Neuronal stem cell (in vitro differentiated cells): ENCODE measurements around the gene LAG3.

Experiments used
- DNase-seq: peaks from one replicate; pipeline ENCODE4 v3.0.0-alpha.2; 2013; ENCODE audit warnings: low spot score
- H2AFZ ChIP-seq: one replicate; pipeline ENCODE4 v1.6.1; 2013; ENCODE audit warnings: mild to moderate bottlenecking, low read length, inconsistent platforms
- H2AK5ac ChIP-seq: 2 replicates; pipeline ENCODE4 v1.6.1; 2013; ENCODE audit warnings: low read depth, mild to moderate bottlenecking, inconsistent platforms, low read length, moderate library complexity, mixed read lengths
- H2BK120ac ChIP-seq: 2 replicates; pipeline ENCODE4 v1.6.1; 2013; ENCODE audit warnings: low read depth, mild to moderate bottlenecking, inconsistent platforms, low read length, moderate library complexity, mixed read lengths
- H2BK12ac ChIP-seq: one replicate; pipeline ENCODE4 v1.6.1; 2013; ENCODE audit warnings: low read length, inconsistent platforms
- H2BK15ac ChIP-seq: 2 replicates; pipeline ENCODE4 v1.6.1; 2013; ENCODE audit warnings: mild to moderate bottlenecking, low read length, inconsistent platforms, mixed read lengths
- H2BK5ac ChIP-seq: one replicate; pipeline ENCODE4 v1.6.1; 2013; ENCODE audit warnings: inconsistent platforms, mild to moderate bottlenecking, low read length, moderate library complexity
- H3K14ac ChIP-seq: one replicate; pipeline ENCODE4 v1.6.1; 2013; ENCODE audit warnings: low read length, inconsistent platforms
- H3K18ac ChIP-seq: 2 replicates; pipeline ENCODE4 v1.6.1; 2013; ENCODE audit warnings: low read length, inconsistent platforms
- H3K23ac ChIP-seq: 2 replicates; pipeline ENCODE4 v1.6.1; 2013; ENCODE audit warnings: low read depth, mild to moderate bottlenecking, mixed read lengths, low read length, inconsistent platforms; ENCODE audit not compliant: poor library complexity
- H3K27ac ChIP-seq: replicated peaks from 3 replicates; pipeline ENCODE4 v1.5.1; 2013; ENCODE audit warnings: low read length, inconsistent platforms
- H3K27me3 ChIP-seq, 3 experiments: 2 replicates each; pipeline ENCODE4 v1.6.1; 2013; ENCODE audit warnings: low read length in 3 of 3, mild to moderate bottlenecking in 2 of 3, inconsistent platforms in 1 of 3, low read depth in 1 of 3, mixed read lengths in 1 of 3, moderate library complexity in 1 of 3; ENCODE audit not compliant: control insufficient read depth in 3 of 3, insufficient read depth in 3 of 3
- H3K36me3 ChIP-seq, 2 donors: replicated peaks in 1 of 2; 2 replicates each; pipeline ENCODE4 v1.6.1; 2013; ENCODE audit warnings: low read length in 2 of 2; ENCODE audit not compliant: control insufficient read depth in 2 of 2, insufficient read depth in 2 of 2
- H3K4ac ChIP-seq: 2 replicates; pipeline ENCODE4 v1.6.1; 2013; ENCODE audit warnings: inconsistent platforms, mild to moderate bottlenecking, low read length, moderate library complexity
- H3K4me1 ChIP-seq, 2 donors: 1 replicate in 1 of 2; 2 replicates in 1 of 2; pipeline ENCODE4 v1.6.1; 2013; ENCODE audit warnings: low read length in 2 of 2, low read depth in 1 of 2; ENCODE audit not compliant: control insufficient read depth in 2 of 2, insufficient read depth in 1 of 2
- H3K4me2 ChIP-seq: one replicate; pipeline ENCODE4 v1.6.1; 2013; ENCODE audit warnings: mild to moderate bottlenecking, low read length, inconsistent platforms; ENCODE audit not compliant: insufficient read depth, poor library complexity, severe bottlenecking
- H3K4me3 ChIP-seq, 2 donors: 2 replicates each; pipeline ENCODE4 v1.5.1; 2013; ENCODE audit warnings: low read length in 2 of 2, mild to moderate bottlenecking in 2 of 2, inconsistent platforms in 1 of 2, moderate library complexity in 1 of 2
- H3K79me1 ChIP-seq: one replicate; pipeline ENCODE4 v1.6.1; 2013; ENCODE audit warnings: low read depth, mild to moderate bottlenecking, inconsistent platforms, low read length, moderate library complexity
- H3K9ac ChIP-seq: one replicate; pipeline ENCODE4 v1.6.1; 2013; ENCODE audit warnings: mild to moderate bottlenecking, low read depth, low read length, inconsistent platforms; ENCODE audit not compliant: poor library complexity
- H3K9me3 ChIP-seq, 2 donors: replicated peaks in 1 of 2; 2 replicates each; pipeline versions ENCODE3 to v1.6.1; 2013; ENCODE audit warnings: low read length in 2 of 2, mild to moderate bottlenecking in 2 of 2, inconsistent platforms in 1 of 2, low read depth in 1 of 2, mixed read lengths in 1 of 2, moderate library complexity in 1 of 2; ENCODE audit not compliant: control insufficient read depth in 2 of 2, insufficient read depth in 1 of 2
- H4K8ac ChIP-seq: one replicate; pipeline ENCODE4 v1.6.1; 2013; ENCODE audit warnings: low read depth, mild to moderate bottlenecking, inconsistent platforms, low read length, moderate library complexity
- H4K91ac ChIP-seq: one replicate; pipeline ENCODE4 v1.6.1; 2013; ENCODE audit warnings: low read length, low read depth, mild to moderate bottlenecking, inconsistent platforms; ENCODE audit not compliant: poor library complexity
- WGBS, 2 donors: extraction: QIAGEN DNeasy Blood & Tissue Kit; methylation state at CpG; one replicate each; pipeline ENCODE4 v1.1.7; 2013; ENCODE audit warnings: missing lambda C conversion rate in 2 of 2, mixed read lengths in 1 of 2; ENCODE audit not compliant: insufficient read length in 2 of 2, insufficient replicate concordance in 1 of 2; ENCODE audit errors: extremely low coverage in 2 of 2; 5-methylcytosine and 5-hydroxymethylcytosine counted together

The LAG3 gene

DNA sequence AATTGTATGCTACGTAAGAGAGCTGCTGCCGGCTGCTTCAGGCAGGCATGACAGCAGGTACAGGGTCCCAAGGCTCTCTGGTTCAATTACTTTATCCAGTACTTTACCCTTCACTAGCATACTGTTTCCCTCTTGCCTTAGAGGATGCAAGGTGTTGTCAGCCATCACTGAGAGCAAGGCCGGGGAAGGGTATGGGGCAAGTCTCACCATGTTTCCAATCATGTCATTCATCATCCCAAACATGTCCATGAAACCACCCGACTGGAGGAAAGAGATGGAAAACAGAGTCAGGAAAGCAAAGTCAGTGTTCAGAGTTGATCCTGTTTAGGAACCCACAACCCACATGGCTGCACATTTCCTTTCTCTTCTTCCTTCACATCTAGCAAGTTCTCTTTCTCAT lies 21.8 kb upstream of the LAG3 start:
- Histone ChIP-seq H3K27ac (no peak overlapping the region), H3K4me1 (peaks cover 8 to 17% of the 10 kb centered on the region in 2 donors), H3K36me3 (peaks cover 52 to 66% of the 10 kb centered on the region in 2 donors), H2BK5ac (no peak overlapping the region), H2BK12ac (no peak overlapping the region), H3K9ac (peak overlapping the region; percentile 7), H2AK5ac (no peak overlapping the region), H3K14ac (no peak overlapping the region), H3K4me2 (no peak overlapping the region), H3K18ac (no peak overlapping the region), H4K8ac (no peak overlapping the region), H3K27me3 (no peaks in the 10 kb centered on the region), H2BK15ac (no peak overlapping the region), H2BK120ac (no peak overlapping the region), H2AFZ (no peak overlapping the region), H3K9me3 (no peaks in the 10 kb centered on the region), H3K23ac (no peak overlapping the region), H3K4me3 (no peak overlapping the region), H3K79me1 (peaks cover 7% of the 10 kb centered on the region), H3K4ac (no peak overlapping the region), H4K91ac (no peak overlapping the region)
- DNase-seq, result no peak
- no CpG with 5 or more reads among the region's 4 CpGs for WGBS, 2 donors

GRCh38 chr12:6751767-6752166 lies 20.6 kb upstream of the LAG3 start:
- Histone ChIP-seq H3K18ac (no peak overlapping the region), H2AK5ac (no peak overlapping the region), H3K36me3 (peaks cover 42 to 55% of the 10 kb centered on the region in 2 donors), H2BK5ac (no peak overlapping the region), H2BK12ac (no peak overlapping the region), H3K27me3 (no peaks in the 10 kb centered on the region), H3K4me2 (peak overlapping the region; percentile 83), H3K9ac (no peak overlapping the region), H3K14ac (no peak overlapping the region), H3K4me1 (peaks cover 8 to 17% of the 10 kb centered on the region in 2 donors), H3K23ac (no peak overlapping the region), H4K8ac (no peak overlapping the region), H3K4me3 (peak overlapping the region; percentile 16 to 99), H2AFZ (no peak overlapping the region), H3K4ac (no peak overlapping the region), H3K79me1 (peaks cover 7% of the 10 kb centered on the region), H3K9me3 (no peaks in the 10 kb centered on the region), H2BK120ac (no peak overlapping the region), H3K27ac (no peak overlapping the region), H4K91ac (no peak overlapping the region), H2BK15ac (no peak overlapping the region)
- no peak for DNase-seq
- no CpG with 5 or more reads among the region's 7 CpGs for WGBS, 2 donors

DNA sequence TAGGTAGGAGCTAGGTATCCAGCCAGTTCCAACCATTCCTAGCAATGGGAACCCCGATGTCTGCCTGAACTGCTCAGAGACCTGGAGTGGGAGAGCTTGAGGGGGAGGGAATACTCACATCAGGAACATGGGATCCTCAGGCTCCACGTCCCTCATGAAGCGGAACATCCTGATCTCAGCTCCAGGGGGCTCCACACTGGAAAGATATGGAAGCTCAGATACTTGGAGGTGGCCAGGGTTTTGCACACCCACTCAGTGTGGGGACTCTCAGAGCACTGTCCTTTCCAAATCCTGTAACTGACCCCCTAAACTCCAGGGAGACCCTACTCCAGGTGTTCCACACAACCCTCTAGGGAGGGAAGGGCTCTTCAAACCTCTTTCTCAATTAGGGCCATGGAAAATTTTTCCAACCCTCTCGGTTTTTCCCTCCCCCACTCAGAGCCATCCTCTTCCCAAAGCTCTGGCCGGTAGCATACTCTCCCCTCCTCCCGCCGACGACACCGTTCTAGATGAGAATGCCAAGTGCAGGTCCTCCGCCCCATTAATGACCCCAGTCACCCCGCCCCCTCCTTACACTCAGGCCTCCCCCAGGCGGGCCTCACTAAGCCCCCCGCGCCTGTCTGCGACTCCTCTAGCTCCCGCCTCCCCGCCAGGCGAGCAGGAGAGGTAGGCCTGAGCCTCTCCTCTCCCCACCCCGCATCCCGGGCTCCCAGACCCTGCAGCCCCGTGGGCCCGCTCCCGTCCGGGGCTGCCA lies 20.0 kb upstream of the LAG3 start:
- Histone ChIP-seq H3K4me2 (peak overlapping the region; percentile 83), H3K18ac (peak overlapping the region; percentile 95), H3K9ac (peak overlapping the region; percentile 95), H3K27ac (peak overlapping the region; percentile 59), H3K14ac (no peak overlapping the region), H3K27me3 (no peaks in the 10 kb centered on the region), H4K91ac (no peak overlapping the region), H2AFZ (peak overlapping the region; percentile 89), H3K36me3 (peaks cover 37 to 49% of the 10 kb centered on the region in 2 donors), H4K8ac (no peak overlapping the region), H3K4me3 (peak overlapping the region; percentile 99 to 100), H2BK12ac (no peak overlapping the region), H2AK5ac (no peak overlapping the region), H3K4me1 (peaks cover 8 to 17% of the 10 kb centered on the region in 2 donors), H2BK15ac (no peak overlapping the region), H3K23ac (peak overlapping the region; percentile 92), H3K4ac (no peak overlapping the region), H3K9me3 (no peaks in the 10 kb centered on the region), H2BK5ac (peak overlapping the region; percentile 97), H2BK120ac (no peak overlapping the region), H3K79me1 (peaks cover 7% of the 10 kb centered on the region)
- DNase-seq, result no peak
- WGBS, 2 donors, result no CpG with 5 or more reads among the region's 24 CpGs

- H2AK5ac ChIP-seq, result peak within 1 kb of the TSS; percentile 97
- no peak within 1 kb of the TSS for H2BK12ac ChIP-seq
Measured at GRCh38 chr12:6752921-6753771, 19.2 kb upstream of the LAG3 start, which contains the start of gene MLF2. TSS of gene MLF2 (minus strand) at chr12:6753141. CDS start at chr12:6752334, 807 bp downstream.

More at GRCh38 chr12:6752921-6753771, 19.2 kb upstream of the LAG3 start, which contains the start of gene MLF2:
- Histone ChIP-seq H3K9me3 (no peaks in the 10 kb centered on the region), H2BK120ac (peak within 1 kb of the TSS; percentile 44), H3K9ac (peak within 1 kb of the TSS; percentile 95), H3K27ac (peak within 1 kb of the TSS; percentile 91), H4K8ac (peak within 1 kb of the TSS; percentile 67), H3K4me2 (peak within 1 kb of the TSS; percentile 83), H2BK5ac (peak within 1 kb of the TSS; percentile 97), H3K27me3 (no peaks in the 10 kb centered on the region), H3K18ac (peak within 1 kb of the TSS; percentile 99), H2AFZ (peak within 1 kb of the TSS; percentile 89), H3K23ac (peak within 1 kb of the TSS; percentile 92), H3K4ac (peak within 1 kb of the TSS; percentile 96), H3K4me1 (peaks cover 8 to 17% of the 10 kb centered on the region in 2 donors), H3K36me3 (peaks cover 31 to 41% of the 10 kb centered on the region in 2 donors), H4K91ac (peak within 1 kb of the TSS; percentile 50), H3K14ac (no peak within 1 kb of the TSS), H3K79me1 (peaks cover 7% of the 10 kb centered on the region), H3K4me3 (peak within 1 kb of the TSS; percentile 99 to 100), H2BK15ac (peak within 1 kb of the TSS; percentile 93)
- WGBS, 2 donors, result no CpG with 5 or more reads among the region's 62 CpGs
- DNase-seq, result peak; percentile 97
